Stomach (tissue), 9 donors: ENCODE data around the gene GNE. TPM values are rescaled to one million over a fixed set of nuclear protein-coding genes. Genes with fewer than 3 reads are reported as not detected.
"Not testable (repeated sequence)": the region's sequence is repeated elsewhere in the genome, so short reads cannot be mapped to it uniquely, and the experiment has no call there.

ENCODE experiments used
- DNase-seq, 2 donors: peaks; one replicate each; pipeline versions ENCODE4 v3.0.0 to v3.0.0-alpha.2; 2013 to 2019
- H3K27ac ChIP-seq, 5 donors: fragments of 200-600 bp in 4 of 5; sonication (generic) in 4 of 5; one replicate each; pipeline ENCODE4 v1.5.1; 2013 to 2019; ENCODE audit warnings: mild to moderate bottlenecking in 1 of 5, moderate library complexity in 1 of 5
- H3K27me3 ChIP-seq, 3 donors: fragments of 200-600 bp; sonication (generic); one replicate each; pipeline ENCODE4 v1.5.1; 2017 to 2019; ENCODE audit warnings: mixed run types in 1 of 3
- H3K36me3 ChIP-seq, 4 donors: fragments of 200-600 bp; sonication (generic); 1 replicate in 3 of 4; 2 replicates in 1 of 4; pipeline ENCODE4 v1.5.1; 2016 to 2019
- H3K4me1 ChIP-seq, 4 donors: fragments of 200-600 bp; sonication (generic); one replicate each; pipeline ENCODE4 v1.5.1; 2016 to 2019
- H3K4me3 ChIP-seq, 4 donors: fragments of 200-600 bp; sonication (generic) in 3 of 4; one replicate each; pipeline ENCODE4 v1.5.1; 2016 to 2019; ENCODE audit warnings: mild to moderate bottlenecking in 1 of 4
- H3K9me3 ChIP-seq, 4 donors: fragments of 200-600 bp; sonication (generic); one replicate each; pipeline ENCODE4 v1.5.1; 2016 to 2019
- EP300 ChIP-seq: sonication (generic); formaldehyde crosslinking; IDR thresholded peaks from one replicate; pipeline ENCODE4 v1.6.1; 2017; ENCODE audit warnings: antibody characterized with exemption
- POLR2A ChIP-seq, 4 donors: fragments of 450-650 bp; IDR thresholded peaks; one replicate each; pipeline ENCODE4 v1.6.1; 2016; ENCODE audit warnings: antibody characterized with exemption in 4 of 4, control low read depth in 2 of 4, mild to moderate bottlenecking in 1 of 4, moderate library complexity in 1 of 4
- POLR2AphosphoS5 ChIP-seq, 3 donors: sonication (generic); formaldehyde crosslinking; IDR thresholded peaks; one replicate each; pipeline ENCODE4 v1.6.1; 2016; ENCODE audit warnings: antibody characterized with exemption in 3 of 3
- WGBS, 5 donors: extraction: QIAGEN DNeasy Blood & Tissue Kit in 3 of 5; methylation state at CpG; one replicate each; pipeline versions ENCODE4 v1.1.5 to v1.1.7; 2013 to 2018; 5-methylcytosine and 5-hydroxymethylcytosine counted together
- intact Hi-C: fragments of 100-400 bp; cut with DNase I; formaldehyde crosslinking; loops from one replicate; pipeline ENCODE4 v1.15.1; 2023; ENCODE audit warnings: low total_unique reads
- polyA plus RNA-seq, 3 donors: library from polyadenylated mRNA; stranded (reverse); fragments of 200-250 nt; gene quantifications; one replicate each; pipeline ENCODE4 v1.2.3, GENCODE V29; 2013
- total RNA-seq, 5 donors: library from RNA; depleted of rRNA; stranded (reverse); fragments of >200 nt; gene quantifications; one replicate each; pipeline versions ENCODE4 v1.1.0 to v1.2.3, GENCODE V29; 2014 to 2016
- TF ChIP-seq, protein P1 (sequence below), 7 experiments: fragments of 450-650 bp in 4 of 7; fragments of 200-600 bp in 3 of 7; sonication (generic) in 3 of 7; IDR thresholded peaks; one replicate each; pipeline ENCODE4 v1.5.1; 2016 to 2019; ENCODE audit warnings: antibody characterized with exemption in 7 of 7, control low read depth in 2 of 7, mild to moderate bottlenecking in 1 of 7
- donor health status: healthy with polysubstance abuse.
- donor health status: Bipolar disorder and iron deficiency.
- donor health status: healthy.

Gene GNE
- total and polyA plus RNA-seq, 8 donors: 2.3 to 63.1 (median 11.4) TPM

DNA sequence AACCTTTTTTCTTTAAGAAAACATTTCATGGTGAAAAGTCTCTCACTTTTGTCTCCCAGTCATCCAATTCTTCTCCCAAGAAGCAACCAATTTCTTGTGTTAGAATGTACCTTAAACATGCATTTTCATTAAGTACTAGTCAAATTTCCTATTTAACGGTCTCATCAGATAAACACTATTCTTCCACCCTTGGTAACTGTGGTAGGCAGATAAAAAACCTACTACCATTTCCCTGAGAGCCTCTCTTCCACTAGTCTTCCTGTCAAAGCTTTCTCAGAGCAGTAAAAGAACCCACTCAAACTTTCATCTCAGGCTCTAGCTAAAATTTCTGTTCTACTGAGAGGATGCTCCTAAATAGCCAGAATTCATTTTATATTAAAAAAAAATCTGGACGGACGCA lies 10.9 kb downstream of the GNE start:
- TF ChIP-seq, protein P1, sequence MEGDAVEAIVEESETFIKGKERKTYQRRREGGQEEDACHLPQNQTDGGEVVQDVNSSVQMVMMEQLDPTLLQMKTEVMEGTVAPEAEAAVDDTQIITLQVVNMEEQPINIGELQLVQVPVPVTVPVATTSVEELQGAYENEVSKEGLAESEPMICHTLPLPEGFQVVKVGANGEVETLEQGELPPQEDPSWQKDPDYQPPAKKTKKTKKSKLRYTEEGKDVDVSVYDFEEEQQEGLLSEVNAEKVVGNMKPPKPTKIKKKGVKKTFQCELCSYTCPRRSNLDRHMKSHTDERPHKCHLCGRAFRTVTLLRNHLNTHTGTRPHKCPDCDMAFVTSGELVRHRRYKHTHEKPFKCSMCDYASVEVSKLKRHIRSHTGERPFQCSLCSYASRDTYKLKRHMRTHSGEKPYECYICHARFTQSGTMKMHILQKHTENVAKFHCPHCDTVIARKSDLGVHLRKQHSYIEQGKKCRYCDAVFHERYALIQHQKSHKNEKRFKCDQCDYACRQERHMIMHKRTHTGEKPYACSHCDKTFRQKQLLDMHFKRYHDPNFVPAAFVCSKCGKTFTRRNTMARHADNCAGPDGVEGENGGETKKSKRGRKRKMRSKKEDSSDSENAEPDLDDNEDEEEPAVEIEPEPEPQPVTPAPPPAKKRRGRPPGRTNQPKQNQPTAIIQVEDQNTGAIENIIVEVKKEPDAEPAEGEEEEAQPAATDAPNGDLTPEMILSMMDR (IDR thresholded peaks at IDR 0.05): no peak
- TF ChIP-seq POLR2A (IDR thresholded peaks at IDR 0.05) (no peak), POLR2AphosphoS5 (IDR thresholded peaks at IDR 0.05) (no peak), EP300 (no peak)
- intact Hi-C loops: no loop called here

GRCh38 chr9:36245906-36246305 lies 12.3 kb downstream of the GNE start:
- H3K27ac ChIP-seq: no peak overlapping the region
- no peaks in the 10 kb centered on the region for H3K9me3 ChIP-seq
- 89 to 94% (median 93%) methylated on average over 6 of the region's 6 CpGs for WGBS, 5 donors
- H3K4me1 ChIP-seq: peaks cover 4 to 22% (median 12%) of the 10 kb centered on the region in 4 donors
- intact Hi-C loops: no loop called here
- TF ChIP-seq POLR2A (IDR thresholded peaks at IDR 0.05) (no peak), EP300 (no peak), POLR2AphosphoS5 (IDR thresholded peaks at IDR 0.05) (no peak)
- TF ChIP-seq, protein P1 (IDR thresholded peaks at IDR 0.05): no peak
- no peak overlapping the region for H3K4me3 ChIP-seq
- H3K27me3 ChIP-seq: no peaks in the 10 kb centered on the region
- no peak for DNase-seq
- H3K36me3 ChIP-seq: peaks cover 15 to 66% (median 60%) of the 10 kb centered on the region in 4 donors

More for the DNA sequence above, 10.9 kb downstream of the GNE start:
- peaks cover 11 to 51% (median 48%) of the 10 kb centered on the region in 4 donors for H3K36me3 ChIP-seq
- peaks cover 7 to 35% (median 18%) of the 10 kb centered on the region in 4 donors for H3K4me1 ChIP-seq
- no peak overlapping the region for H3K4me3 ChIP-seq
- no peak for DNase-seq
- H3K9me3 ChIP-seq: no peaks in the 10 kb centered on the region
- WGBS, 5 donors: 84 to 92% (median 90%) methylated on average over 3 of the region's 3 CpGs
- H3K27me3 ChIP-seq: no peaks in the 10 kb centered on the region
- H3K27ac ChIP-seq: no peak overlapping the region

DNA sequence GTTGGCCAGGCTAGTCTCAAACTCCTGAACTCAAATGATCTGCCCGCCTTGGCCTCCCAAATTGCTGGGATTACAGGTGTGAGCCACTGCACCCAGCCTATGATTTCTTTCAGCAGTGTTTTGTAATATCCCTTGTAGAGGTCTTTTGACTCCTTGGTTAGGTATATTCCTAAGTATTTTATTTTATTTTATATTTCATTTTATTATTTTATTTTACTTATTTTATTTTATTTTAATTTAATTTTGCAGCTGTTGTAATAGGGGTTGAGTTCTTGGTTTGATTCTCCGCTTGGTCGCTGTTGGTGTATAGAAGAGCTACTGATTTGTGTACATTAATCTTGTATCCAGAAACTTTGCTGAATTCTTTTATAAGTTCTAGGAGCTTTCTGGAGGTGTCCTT lies 18.6 kb downstream of the GNE start:
- peaks cover 12 to 68% (median 55%) of the 10 kb centered on the region in 4 donors for H3K36me3 ChIP-seq
- H3K9me3 ChIP-seq, DNase-seq, H3K4me1 ChIP-seq, H3K27me3 ChIP-seq, intact Hi-C loops, H3K4me3 ChIP-seq, H3K27ac ChIP-seq: not testable (repeated sequence)
- WGBS, 5 donors: 97 to 100% (median 98%) methylated on average over 3 of the region's 3 CpGs

- H3K27ac ChIP-seq, H3K9me3 ChIP-seq, intact Hi-C loops, DNase-seq, H3K4me1 ChIP-seq, H3K4me3 ChIP-seq, H3K27me3 ChIP-seq: not testable (repeated sequence)
- peaks cover 13 to 68% (median 56%) of the 10 kb centered on the region in 4 donors for H3K36me3 ChIP-seq
- 97 to 100% (median 99%) methylated on average over 7 of the region's 7 CpGs for WGBS, 5 donors
These were observed 19.0 kb downstream of the GNE start for GRCh38 chr9:36239205-36239604.

DNA sequence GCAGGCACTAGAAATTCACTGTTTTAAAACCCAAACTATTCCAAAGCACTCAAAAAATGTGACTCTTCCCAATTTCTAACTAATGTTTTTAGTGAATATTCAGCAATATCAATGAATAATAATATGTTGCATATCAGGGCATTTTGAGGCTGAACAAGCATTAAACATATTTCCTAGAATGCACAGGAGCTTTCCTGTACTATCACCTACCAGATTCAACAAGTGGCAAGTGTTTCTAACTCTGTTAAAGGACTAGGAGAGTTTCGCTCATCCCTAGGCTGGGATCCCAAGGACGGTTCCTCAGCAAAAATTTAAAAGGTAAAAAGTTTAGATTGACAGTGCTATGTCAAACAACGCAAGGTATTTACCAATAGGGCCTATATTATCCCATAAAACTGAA lies 21.0 kb downstream of the GNE start:
- TF ChIP-seq POLR2AphosphoS5 (IDR thresholded peaks at IDR 0.05): no peak
- TF ChIP-seq POLR2A (IDR thresholded peaks at IDR 0.05): no peak
- TF ChIP-seq, protein P1 (IDR thresholded peaks at IDR 0.05): no peak
- no peak for TF ChIP-seq EP300
- peaks cover 16 to 68% (median 57%) of the 10 kb centered on the region in 4 donors for H3K36me3 ChIP-seq
- no peaks in the 10 kb centered on the region for H3K4me1 ChIP-seq
- WGBS, 5 donors: 92 to 96% (median 94%) methylated on average over 3 of the region's 3 CpGs
- intact Hi-C loops: no loop called here
- H3K9me3 ChIP-seq: no peaks in the 10 kb centered on the region
- H3K27ac ChIP-seq: no peak overlapping the region
- DNase-seq: no peak
- no peaks in the 10 kb centered on the region for H3K27me3 ChIP-seq
- H3K4me3 ChIP-seq: no peak overlapping the region
